HCEC 1CT (cell line): ENCODE measurements around the gene TSPEAR.

Experiments
- DNase-seq: peaks from one replicate; pipeline ENCODE4 v3.0.0-alpha.2; 2017

The TSPEAR gene

GRCh38 chr21:44711327-44712202, at the start of gene TSPEAR:
TSS of gene TSPEAR (minus strand) at chr21:44711572. CDS start at chr21:44711514, 58 bp downstream.
- DNase-seq: no peak

- DNase-seq: no peak
Observed at GRCh38 chr21:44760376-44760775, 49.0 kb upstream of the TSPEAR start.

- no peak for DNase-seq
Observed at GRCh38 chr21:44759628-44760285, 48.4 kb upstream of the TSPEAR start.

GRCh38 chr21:44758781-44759627, 47.6 kb upstream of the TSPEAR start:
- no peak for DNase-seq

GRCh38 chr21:44758141-44758561, 46.8 kb upstream of the TSPEAR start:
- no peak for DNase-seq

GRCh38 chr21:44757731-44758130, 46.4 kb upstream of the TSPEAR start:
- no peak for DNase-seq

GRCh38 chr21:44756423-44757185, 45.2 kb upstream of the TSPEAR start:
- DNase-seq: no peak

GRCh38 chr21:44755227-44755626, 43.9 kb upstream of the TSPEAR start:
- no peak for DNase-seq

- DNase-seq: no peak
Observed at GRCh38 chr21:44753357-44753756, 42.0 kb upstream of the TSPEAR start.

GRCh38 chr21:44752671-44753235, 41.4 kb upstream of the TSPEAR start:
- no peak for DNase-seq

GRCh38 chr21:44751799-44752636, 40.6 kb upstream of the TSPEAR start:
- DNase-seq: no peak

GRCh38 chr21:44751186-44751798, 39.9 kb upstream of the TSPEAR start:
- DNase-seq: no peak

- no peak for DNase-seq
Observed at GRCh38 chr21:44750675-44751025, 39.3 kb upstream of the TSPEAR start.

- no peak for DNase-seq
Observed at GRCh38 chr21:44749759-44750674, 38.6 kb upstream of the TSPEAR start.

GRCh38 chr21:44749116-44749758, 37.9 kb upstream of the TSPEAR start:
- DNase-seq: no peak

- DNase-seq: no peak
Observed at GRCh38 chr21:44748621-44749020, 37.2 kb upstream of the TSPEAR start.

GRCh38 chr21:44742418-44743153, 31.2 kb upstream of the TSPEAR start:
- peak; percentile 23 for DNase-seq

- no peak for DNase-seq
Observed at GRCh38 chr21:44741921-44742320, 30.5 kb upstream of the TSPEAR start.
